ENCODE data around the gene FBN2. TPM values are rescaled to one million over a fixed set of nuclear protein-coding genes. Genes with fewer than 3 reads are reported as not detected.

The FBN2 gene
- total RNA-seq, 4 donors from 2014 or later: 0.24 to 1.3 (median 0.89) TPM

DNA sequence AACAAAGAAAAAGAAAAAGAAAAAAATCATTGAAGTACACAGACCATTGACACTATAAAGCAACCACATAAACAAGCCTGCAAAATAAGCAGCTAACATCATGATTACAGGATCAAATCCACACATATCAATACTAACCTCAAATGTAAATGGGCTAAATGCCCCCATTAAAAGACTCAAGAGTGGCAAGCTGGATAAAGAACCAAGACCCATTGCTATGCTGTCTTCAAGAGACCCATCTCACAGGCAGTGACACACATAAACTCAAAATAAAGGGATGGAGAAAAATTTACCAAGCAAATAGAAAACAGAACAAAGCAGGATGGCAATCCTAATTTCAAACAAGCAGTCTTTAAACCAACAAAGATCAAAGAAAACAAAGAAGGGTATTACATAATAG is 15.7 kb upstream of the FBN2 start:
- no peak overlapping the region for H3K4me3 ChIP-seq
- no peaks in the 10 kb centered on the region for H3K36me3 ChIP-seq
- H3K27me3 ChIP-seq: no peaks in the 10 kb centered on the region
- DNase-seq (ENCODE audit: low spot score in 2 of 2): no peak
- TF ChIP-seq POLR2AphosphoS5 (IDR thresholded peaks at IDR 0.05) (no peak), EP300 (IDR thresholded peaks at IDR 0.05) (no peak), POLR2A (IDR thresholded peaks at IDR 0.05) (no peak)
- TF ChIP-seq, protein P1, sequence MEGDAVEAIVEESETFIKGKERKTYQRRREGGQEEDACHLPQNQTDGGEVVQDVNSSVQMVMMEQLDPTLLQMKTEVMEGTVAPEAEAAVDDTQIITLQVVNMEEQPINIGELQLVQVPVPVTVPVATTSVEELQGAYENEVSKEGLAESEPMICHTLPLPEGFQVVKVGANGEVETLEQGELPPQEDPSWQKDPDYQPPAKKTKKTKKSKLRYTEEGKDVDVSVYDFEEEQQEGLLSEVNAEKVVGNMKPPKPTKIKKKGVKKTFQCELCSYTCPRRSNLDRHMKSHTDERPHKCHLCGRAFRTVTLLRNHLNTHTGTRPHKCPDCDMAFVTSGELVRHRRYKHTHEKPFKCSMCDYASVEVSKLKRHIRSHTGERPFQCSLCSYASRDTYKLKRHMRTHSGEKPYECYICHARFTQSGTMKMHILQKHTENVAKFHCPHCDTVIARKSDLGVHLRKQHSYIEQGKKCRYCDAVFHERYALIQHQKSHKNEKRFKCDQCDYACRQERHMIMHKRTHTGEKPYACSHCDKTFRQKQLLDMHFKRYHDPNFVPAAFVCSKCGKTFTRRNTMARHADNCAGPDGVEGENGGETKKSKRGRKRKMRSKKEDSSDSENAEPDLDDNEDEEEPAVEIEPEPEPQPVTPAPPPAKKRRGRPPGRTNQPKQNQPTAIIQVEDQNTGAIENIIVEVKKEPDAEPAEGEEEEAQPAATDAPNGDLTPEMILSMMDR (IDR thresholded peaks at IDR 0.05): no peak
- H3K9me3 ChIP-seq: peaks cover 3% of the 10 kb centered on the region
- no peak overlapping the region for H3K27ac ChIP-seq
- H3K4me1 ChIP-seq: no peaks in the 10 kb centered on the region

DNA sequence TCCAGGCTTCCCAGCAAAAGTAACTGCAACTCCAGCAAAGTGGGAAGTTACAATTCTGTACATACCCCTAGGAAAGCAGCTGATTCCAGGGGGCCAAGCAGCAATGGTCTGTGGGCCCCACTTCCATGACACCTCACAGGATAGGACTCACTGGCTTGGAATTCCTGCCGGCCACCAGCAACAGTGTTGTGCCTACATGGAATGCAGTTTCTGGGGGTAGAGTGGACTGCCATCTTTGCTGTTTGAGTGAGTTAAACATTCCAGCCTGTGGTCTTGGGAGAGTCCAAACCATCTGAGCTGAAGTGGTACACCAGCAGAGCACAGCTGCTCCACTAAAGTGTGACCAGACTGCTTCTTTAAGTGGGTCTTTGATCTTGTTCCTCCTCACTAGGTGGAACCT is 13.4 kb upstream of the FBN2 start:
- H3K4me3 ChIP-seq: no peak overlapping the region
- H3K27me3 ChIP-seq: no peaks in the 10 kb centered on the region

DNA sequence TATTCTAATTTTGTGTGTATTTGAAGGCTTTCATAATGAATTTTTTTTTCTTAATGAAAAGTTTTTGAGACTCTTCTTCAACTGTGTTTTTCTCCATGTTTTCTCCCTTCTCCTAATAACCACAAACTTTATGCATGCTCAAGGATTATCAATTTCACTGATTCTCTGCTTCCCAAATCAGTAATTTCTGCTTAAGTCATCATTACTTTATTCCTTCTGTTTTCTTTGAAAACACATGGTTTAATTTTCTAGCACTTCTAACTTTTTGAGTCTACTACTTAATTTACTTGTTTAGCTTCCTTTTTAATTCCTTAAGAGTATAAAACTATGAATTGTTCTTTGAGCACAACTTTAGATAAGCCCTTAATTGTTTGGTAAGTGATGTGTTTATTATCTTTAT is 11.5 kb upstream of the FBN2 start:
- no peak for DNase-seq (ENCODE audit: low spot score in 2 of 2)
- TF ChIP-seq POLR2AphosphoS5 (IDR thresholded peaks at IDR 0.05) (no peak), EP300 (IDR thresholded peaks at IDR 0.05) (no peak), POLR2A (IDR thresholded peaks at IDR 0.05) (no peak)
- TF ChIP-seq, protein P1 (IDR thresholded peaks at IDR 0.05): no peak

More for the DNA sequence above, 13.4 kb upstream of the FBN2 start:
- DNase-seq (ENCODE audit: low spot score in 2 of 2): no peak
- Histone ChIP-seq H3K4me1 (no peaks in the 10 kb centered on the region), H3K9me3 (peaks cover 3% of the 10 kb centered on the region), H3K36me3 (no peaks in the 10 kb centered on the region), H3K27ac (no peak overlapping the region)
- WGBS: 100% methylated on average over 1 of the region's 1 CpG
- no peak for TF ChIP-seq POLR2AphosphoS5 (IDR thresholded peaks at IDR 0.05)
- TF ChIP-seq EP300 (IDR thresholded peaks at IDR 0.05): no peak
- no peak for TF ChIP-seq POLR2A (IDR thresholded peaks at IDR 0.05)
- TF ChIP-seq, protein P1 (IDR thresholded peaks at IDR 0.05): no peak

DNA sequence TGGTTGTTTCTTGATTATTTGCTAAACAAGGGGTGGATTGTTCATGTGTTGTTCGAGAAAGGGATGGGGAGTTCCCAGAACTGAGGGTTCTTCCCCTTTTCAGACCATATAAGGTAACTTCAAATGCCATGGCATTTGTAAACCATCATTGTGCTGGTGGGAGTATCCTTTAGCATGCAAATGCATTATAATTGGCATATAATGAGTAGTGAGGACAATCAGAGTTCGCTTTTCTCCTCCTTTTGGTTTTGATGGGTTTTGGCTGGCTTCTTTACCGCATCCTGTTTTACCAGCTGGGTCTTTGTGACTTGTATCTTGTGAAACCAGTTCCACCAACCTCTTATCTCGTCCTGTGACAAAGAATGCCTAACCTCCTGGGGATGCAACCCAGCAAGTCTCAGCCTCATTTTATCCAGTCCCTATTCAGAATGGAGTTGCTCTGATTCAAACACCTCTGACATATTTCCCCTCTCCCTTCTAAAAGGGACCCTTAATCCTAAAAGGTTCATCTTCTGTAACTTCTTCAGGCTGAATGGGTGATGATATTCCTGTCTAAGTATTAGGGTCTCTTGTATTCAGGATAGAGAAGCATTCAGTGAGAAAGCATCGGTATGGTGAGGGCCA is 8.7 kb upstream of the FBN2 start:
- TF ChIP-seq, protein P1 (IDR thresholded peaks at IDR 0.05): no peak
- TF ChIP-seq POLR2AphosphoS5 (IDR thresholded peaks at IDR 0.05): no peak
- TF ChIP-seq EP300 (IDR thresholded peaks at IDR 0.05): no peak
- TF ChIP-seq POLR2A (IDR thresholded peaks at IDR 0.05): no peak
- DNase-seq (ENCODE audit: low spot score in 2 of 2): no peak
- Histone ChIP-seq H3K4me1 (no peaks in the 10 kb centered on the region), H3K27me3 (no peaks in the 10 kb centered on the region), H3K27ac (no peak overlapping the region), H3K36me3 (no peaks in the 10 kb centered on the region), H3K4me3 (no peak overlapping the region), H3K9me3 (peaks cover 4% of the 10 kb centered on the region)
- WGBS: 52% methylated on average over 5 of the region's 5 CpGs

More for the DNA sequence above, 11.5 kb upstream of the FBN2 start:
- no peak overlapping the region for H3K27ac ChIP-seq
- no peaks in the 10 kb centered on the region for H3K4me1 ChIP-seq
- H3K36me3 ChIP-seq: no peaks in the 10 kb centered on the region
- H3K27me3 ChIP-seq: no peaks in the 10 kb centered on the region
- no peak overlapping the region for H3K4me3 ChIP-seq
- H3K9me3 ChIP-seq: peaks cover 5% of the 10 kb centered on the region

DNA sequence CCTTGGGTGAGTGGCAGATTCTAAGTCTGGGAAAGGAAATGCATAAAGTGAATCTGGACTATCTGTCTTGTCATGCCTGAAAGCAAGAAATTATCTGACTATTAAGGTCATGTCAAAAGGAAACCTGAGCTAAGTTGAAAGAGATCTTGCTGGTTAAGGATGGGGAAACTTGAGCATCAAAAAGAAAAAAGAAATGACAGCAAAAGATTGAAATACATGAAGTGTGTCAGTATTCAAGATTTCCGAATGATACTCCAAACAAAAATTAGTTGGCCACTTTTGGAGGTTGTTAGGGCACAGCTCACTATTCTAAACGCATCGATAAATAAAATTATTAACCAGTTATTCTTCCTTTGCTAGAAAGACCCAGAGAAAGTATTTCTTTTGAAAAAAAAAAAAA is 3.3 kb upstream of the FBN2 start:
- peaks cover 4% of the 10 kb centered on the region for H3K9me3 ChIP-seq
- H3K4me1 ChIP-seq: peaks cover 25% of the 10 kb centered on the region
- H3K27ac ChIP-seq: no peak overlapping the region
- TF ChIP-seq POLR2AphosphoS5 (IDR thresholded peaks at IDR 0.05): no peak
- TF ChIP-seq, protein P1 (IDR thresholded peaks at IDR 0.05): no peak
- TF ChIP-seq POLR2A (IDR thresholded peaks at IDR 0.05): no peak
- no peak for TF ChIP-seq EP300 (IDR thresholded peaks at IDR 0.05)
- no peak overlapping the region for H3K4me3 ChIP-seq
- no peak for DNase-seq (ENCODE audit: low spot score in 2 of 2)
- no peaks in the 10 kb centered on the region for H3K36me3 ChIP-seq
- WGBS: 77% methylated on average over 3 of the region's 3 CpGs
- H3K27me3 ChIP-seq: peaks cover 29% of the 10 kb centered on the region
